ENCODE data around the gene VASP. TPM values are rescaled to one million over a fixed set of nuclear protein-coding genes. Genes with fewer than 3 reads are reported as not detected.

VASP gene
- polyA plus RNA-seq, 2 of the 4 experiments (the other 2 are of a cell fraction) = 64.5 to 94.3 TPM

GRCh38 chr19:45492137-45492626, 15.1 kb upstream of the VASP start:
- FAIRE-seq = no peak
- 95% methylated on average over 5 of the region's 5 CpGs for WGBS (ENCODE audit: missing lambda C conversion rate)

GRCh38 chr19:45492627-45493470, 14.4 kb upstream of the VASP start:
- ATAC-seq (peak; percentile 4 to 62; a peak in 4 of 6 replicates), FAIRE-seq (peak; percentile 77), DNase-seq (ENCODE audit: low read depth in 1 of 2, low spot score in 1 of 2) (peak in 1 of 2 experiments; percentile 73)
- peak overlapping the region; percentile 38 to 75; a peak in 5 of 6 replicates for H3K27ac ChIP-seq
- no peaks in the 10 kb centered on the region for H3K9me3 ChIP-seq
- POLR2A ChIA-PET = no interaction called here
- peak overlapping the region; percentile 80 for H3K4me2 ChIP-seq
- no peak for TF ChIP-seq POLR2A (IDR thresholded peaks at IDR 0.05; ENCODE audit: low read length)
- TF ChIP-seq ZSCAN20 (CRISPR knock-in tag; IDR thresholded peaks at IDR 0.05) = no peak
- TF ChIP-seq ZNF302 (CRISPR knock-in tag; IDR thresholded peaks at IDR 0.05) = no peak
- TF ChIP-seq KDM5A (IDR thresholded peaks at IDR 0.05) = no peak
- TF ChIP-seq ESRRA (IDR thresholded peaks at IDR 0.05; ENCODE audit: borderline replicate concordance, low read length) = no peak
- 19% methylated on average over 25 of the region's 32 CpGs for WGBS (ENCODE audit: missing lambda C conversion rate)
- H3K4me3 ChIP-seq = peak overlapping the region; percentile 46
- peaks cover 20% of the 10 kb centered on the region for H3K4me1 ChIP-seq
- CTCF ChIA-PET = interaction anchor here (0.7 to 17.6 kb wide), 9 partner anchors 8 to 152 kb away, joined by 3 to 418 read pairs (median 4); partner anchors contain the start of gene ERCC1

More at GRCh38 chr19:45492137-45492626, 15.1 kb upstream of the VASP start:
- Histone ChIP-seq H3K4me2 (peak overlapping the region; percentile 80; the same call in 2 of the 3 replicates), H3K4me3 (no peak overlapping the region), H3K4me1 (peaks cover 15% of the 10 kb centered on the region), H3K27ac (no peak overlapping the region; a peak in 1 of 6 replicates), H3K9me3 (no peaks in the 10 kb centered on the region)
- ChIA-PET POLR2A (no interaction called here), CTCF (interaction anchor here (1.2 to 17.6 kb wide), 8 partner anchors 13 to 153 kb away, joined by 3 to 418 read pairs (median 23); partner anchors contain the start of gene ERCC1)
- ATAC-seq (no peak), DNase-seq (ENCODE audit: low read depth in 1 of 2, low spot score in 1 of 2) (no peak)
- TF ChIP-seq KDM1A (IDR thresholded peaks at IDR 0.05; ENCODE audit: low read depth) (no peak), POLR2AphosphoS2 (conservative IDR thresholded peaks at IDR 0.05; ENCODE audit: low read length) (no peak)

- Histone ChIP-seq H3K4me1 (peaks cover 20% of the 10 kb centered on the region), H3K4me3 (no peak overlapping the region), H3K4me2 (peak overlapping the region; percentile 80), H3K27ac (no peak overlapping the region), H3K9me3 (no peaks in the 10 kb centered on the region)
- FAIRE-seq (no peak), ATAC-seq (no peak), DNase-seq (ENCODE audit: low read depth in 1 of 2, low spot score in 1 of 2) (no peak)
- WGBS (ENCODE audit: missing lambda C conversion rate) = 82% methylated on average over 35 of the region's 39 CpGs
- ChIA-PET CTCF (interaction anchor here (0.6 to 17.6 kb wide), 20 partner anchors 8 to 200 kb away, joined by 3 to 418 read pairs (median 5); partner anchors contain the start of genes ERCC1, FOSB and PPP1R13L), POLR2A (interaction anchor here (0.6 kb wide), 1 partner anchor 63 kb away, joined by 3 read pairs; no protein-coding TSS in a partner anchor)
- TF ChIP-seq BCL3 (IDR thresholded peaks at IDR 0.05) = no peak
- no peak for TF ChIP-seq EP300 (IDR thresholded peaks at IDR 0.05)
- no peak for TF ChIP-seq RARB (CRISPR knock-in tag; IDR thresholded peaks at IDR 0.05)
- TF ChIP-seq CHD4 (IDR thresholded peaks at IDR 0.05; ENCODE audit: borderline replicate concordance) = no peak
- TF ChIP-seq RCOR1 (IDR thresholded peaks at IDR 0.05; ENCODE audit: low read depth, low read length) = no peak
- TF ChIP-seq MAFK (IDR thresholded peaks at IDR 0.05; ENCODE audit: partially characterized antibody) = no peak
- TF ChIP-seq RAD21 (conservative IDR thresholded peaks at IDR 0.05 in 1 of 2, IDR thresholded peaks at IDR 0.05 in 1 of 2) = no peak
- no peak for TF ChIP-seq ZSCAN20 (CRISPR knock-in tag; IDR thresholded peaks at IDR 0.05)
- no peak for TF ChIP-seq RFX5 (IDR thresholded peaks at IDR 0.05)
- TF ChIP-seq HDAC2 (IDR thresholded peaks at IDR 0.05) = no peak
- TF ChIP-seq HMGXB4 (CRISPR knock-in tag; IDR thresholded peaks at IDR 0.05; ENCODE audit: borderline replicate concordance) = no peak
- no peak for TF ChIP-seq FOSL2 (IDR thresholded peaks at IDR 0.05)
- no peak for TF ChIP-seq FOSL2 (CRISPR knock-in tag; IDR thresholded peaks at IDR 0.05)
- TF ChIP-seq SREBF2 (IDR thresholded peaks at IDR 0.05) = no peak
- TF ChIP-seq MAX (IDR thresholded peaks at IDR 0.05) = no peak
Observed at GRCh38 chr19:45494261-45494916, 12.9 kb upstream of the VASP start.

Measured in A549 (cell line).